ENCODE data around the gene GPR151. TPM values are rescaled to one million over a fixed set of nuclear protein-coding genes. Genes with fewer than 3 reads are reported as not detected.

GPR151 gene
- total and polyA plus RNA-seq, 9 of the 15 experiments (the other 6 are each of a cell fraction or from before 2014, with no cell fraction given), result 0.06 TPM; not detected in 8

DNA sequence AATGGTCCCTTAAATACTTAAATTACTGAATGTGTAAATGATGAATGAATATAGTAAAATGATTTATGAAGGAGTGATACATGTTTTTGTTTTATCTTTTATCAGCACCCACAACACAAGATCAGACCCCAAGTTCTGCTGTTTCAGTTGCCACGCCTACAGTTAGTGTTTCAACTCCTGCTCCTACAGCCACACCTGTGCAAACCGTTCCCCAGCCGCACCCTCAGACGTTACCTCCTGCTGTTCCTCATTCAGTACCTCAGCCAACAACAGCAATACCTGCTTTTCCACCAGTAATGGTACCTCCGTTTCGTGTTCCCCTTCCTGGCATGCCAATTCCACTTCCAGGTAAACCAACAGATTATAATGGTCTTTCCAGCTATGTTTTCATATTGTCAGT lies 52.5 kb downstream of the GPR151 start (continued):
- TF ChIP-seq, protein P1, sequence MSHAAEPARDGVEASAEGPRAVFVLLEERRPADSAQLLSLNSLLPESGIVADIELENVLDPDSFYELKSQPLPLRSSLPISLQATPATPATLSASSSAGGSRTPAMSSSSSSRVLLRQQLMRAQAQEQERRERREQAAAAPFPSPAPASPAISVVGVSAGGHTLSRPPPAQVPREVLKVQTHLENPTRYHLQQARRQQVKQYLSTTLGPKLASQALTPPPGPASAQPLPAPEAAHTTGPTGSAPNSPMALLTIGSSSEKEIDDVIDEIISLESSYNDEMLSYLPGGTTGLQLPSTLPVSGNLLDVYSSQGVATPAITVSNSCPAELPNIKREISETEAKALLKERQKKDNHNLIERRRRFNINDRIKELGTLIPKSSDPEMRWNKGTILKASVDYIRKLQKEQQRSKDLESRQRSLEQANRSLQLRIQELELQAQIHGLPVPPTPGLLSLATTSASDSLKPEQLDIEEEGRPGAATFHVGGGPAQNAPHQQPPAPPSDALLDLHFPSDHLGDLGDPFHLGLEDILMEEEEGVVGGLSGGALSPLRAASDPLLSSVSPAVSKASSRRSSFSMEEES (CRISPR knock-in tag; IDR thresholded peaks at IDR 0.05), result no peak
- TF ChIP-seq ADNP (tag; IDR thresholded peaks at IDR 0.05), result no peak

Small RNA genes lying within 50 kb of the gene (small RNA-seq; reads per million reads assigned to genes)
- not detected for gene RF02271

Other genes starting within 250 kb of the GPR151 start
- gene POU4F3, start 177.4 kb downstream of the GPR151 start, total RNA-seq (2014; rRNA removed), result not detected in 2 replicates
- gene POU4F3, start 177.4 kb downstream of the GPR151 start, total RNA-seq (2014; rRNA removed; fragmentation: Illumina TruSeq; extraction: Trizol), result not detected in 2 replicates
- 0.08 TPM in 1 of 2 replicates, not detected in the other for gene POU4F3, start 177.4 kb downstream of the GPR151 start, total RNA-seq (2015; rRNA removed; fragmentation: Illumina TruSeq; extraction: Trizol)
- 0.07 and 0.13 TPM in 2 replicates for gene POU4F3, start 177.4 kb downstream of the GPR151 start, total RNA-seq (2021)
- gene POU4F3, start 177.4 kb downstream of the GPR151 start, polyA plus RNA-seq (2011; rRNA removed), result 0.04 TPM in 2 replicates
- 0.07 TPM in 1 of 2 replicates, not detected in the other for gene POU4F3, start 177.4 kb downstream of the GPR151 start, polyA plus RNA-seq (2014; fragmentation: Illumina TruSeq; extraction: Trizol)
- gene POU4F3, start 177.4 kb downstream of the GPR151 start, polyA plus RNA-seq (2014; fragmentation: Nextera tagmentation; extraction: Ambion mirVana), result not detected
- gene POU4F3, start 177.4 kb downstream of the GPR151 start, polyA plus RNA-seq (2014; rRNA removed), result not detected in 2 replicates
- gene TCERG1, start 68.9 kb downstream of the GPR151 start, total RNA-seq (2014; rRNA removed), result 74.5 and 82.9 TPM in 2 replicates
- gene TCERG1, start 68.9 kb downstream of the GPR151 start, total RNA-seq (2014; rRNA removed; fragmentation: Illumina TruSeq; extraction: Trizol), result 113 and 149 TPM in 2 replicates
- gene TCERG1, start 68.9 kb downstream of the GPR151 start, total RNA-seq (2015; rRNA removed; fragmentation: Illumina TruSeq; extraction: Trizol), result 121 and 128 TPM in 2 replicates
- 126 and 128 TPM in 2 replicates for gene TCERG1, start 68.9 kb downstream of the GPR151 start, total RNA-seq (2021)
- 148 and 229 TPM in 2 replicates for gene TCERG1, start 68.9 kb downstream of the GPR151 start, polyA plus RNA-seq (2011; rRNA removed)
- gene TCERG1, start 68.9 kb downstream of the GPR151 start, polyA plus RNA-seq (2014; fragmentation: Illumina TruSeq; extraction: Trizol), result 120 and 144 TPM in 2 replicates
- 10 to 100 TPM; 50.3 to 62.0 TPM for gene TCERG1, start 68.9 kb downstream of the GPR151 start, polyA plus RNA-seq (2014; fragmentation: Nextera tagmentation; extraction: Ambion mirVana)
- gene TCERG1, start 68.9 kb downstream of the GPR151 start, polyA plus RNA-seq (2014; rRNA removed), result 99.2 and 119 TPM in 2 replicates

Measured in K562 (cell line).